ENCODE measurements around the gene CAMTA2.
A peak's percentile ranks its signal among the peaks of the same experiment; 100 is the strongest.

CAMTA2 gene

DNA sequence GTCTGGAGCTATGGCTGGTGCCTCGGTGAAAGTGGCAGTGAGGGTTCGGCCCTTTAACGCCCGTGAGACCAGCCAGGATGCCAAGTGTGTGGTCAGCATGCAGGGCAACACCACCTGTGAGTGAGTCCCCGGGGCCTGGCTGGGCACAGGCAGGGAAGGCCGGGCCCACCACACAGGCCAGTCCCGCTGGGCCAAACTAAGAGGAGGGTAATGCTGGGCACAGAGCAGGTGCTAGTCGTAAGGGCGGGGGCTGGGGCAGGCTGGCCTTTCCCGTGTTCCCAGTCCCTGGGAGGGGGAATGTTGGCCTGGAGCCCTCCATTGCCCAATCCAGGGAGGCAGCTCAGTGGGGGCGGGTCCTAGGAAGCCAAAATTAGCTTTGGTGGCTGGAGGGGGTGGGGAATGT, 12.8 kb upstream of the CAMTA2 start:
- DNase-seq: no peak

DNA sequence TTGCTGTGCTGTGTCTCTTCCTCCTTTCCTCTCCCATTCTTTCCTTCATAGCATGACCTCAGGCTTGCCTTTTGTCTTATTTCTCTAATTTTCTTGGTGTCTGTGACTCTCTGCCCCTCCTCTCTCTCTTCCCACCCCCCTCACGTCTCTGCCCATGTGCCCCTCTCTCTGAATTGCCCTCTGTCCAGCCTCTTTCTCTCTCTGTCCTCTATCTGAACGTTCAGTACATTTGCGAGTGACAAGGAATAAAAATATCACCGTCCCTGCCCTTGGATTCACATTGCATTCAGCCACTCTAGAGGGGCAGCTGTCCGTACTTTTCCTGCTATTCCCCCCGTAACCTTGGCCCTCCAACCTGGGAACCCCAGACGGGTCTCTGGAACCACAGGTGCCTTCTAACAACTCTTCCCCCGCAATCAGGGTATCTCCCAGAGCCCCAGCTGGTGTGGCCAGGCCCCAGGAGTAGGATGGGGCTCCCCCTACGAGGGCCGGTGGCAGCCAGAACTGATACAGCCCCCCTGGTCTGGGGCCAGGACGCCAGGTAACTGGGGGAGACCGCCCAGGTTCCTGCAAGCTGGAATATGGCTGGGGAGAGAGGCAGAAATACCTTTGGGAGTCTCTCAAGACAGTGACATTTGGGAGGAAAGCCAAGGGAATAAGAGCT, 12.1 kb upstream of the CAMTA2 start:
- no peak for DNase-seq

DNA sequence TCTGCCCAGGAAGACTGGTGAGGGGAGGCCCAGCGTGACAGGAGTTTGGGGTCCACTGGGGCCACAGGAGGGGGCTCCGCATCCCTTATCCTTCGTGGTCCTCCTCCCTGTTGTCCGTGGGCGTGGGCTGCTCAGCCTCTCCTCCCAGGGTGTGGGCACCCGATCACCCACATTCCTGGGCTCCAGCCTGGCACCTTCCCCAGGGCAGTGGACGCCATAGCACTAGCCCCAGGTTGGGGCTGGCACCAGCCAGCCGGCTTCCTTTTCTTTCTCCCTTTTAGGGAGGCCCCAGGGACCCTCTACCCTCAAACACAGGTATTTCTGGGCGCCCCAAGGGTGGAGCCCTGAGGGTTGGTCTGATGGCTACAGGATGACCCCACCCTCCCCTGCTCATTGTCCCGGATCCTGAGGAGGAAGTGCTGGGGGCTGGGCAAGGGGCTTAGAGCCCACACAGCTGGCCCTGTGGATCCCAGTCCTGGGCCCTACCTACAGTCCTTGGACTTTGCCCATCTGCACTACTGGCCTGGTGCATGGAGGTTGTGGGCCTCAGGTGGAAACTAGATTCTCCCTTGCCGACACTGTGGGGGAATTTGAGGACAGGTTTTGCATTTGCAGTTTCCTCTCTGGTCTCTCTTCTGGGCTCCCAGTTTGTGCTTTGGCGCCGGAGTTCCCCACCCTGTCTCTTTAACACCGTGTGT, 11.4 kb upstream of the CAMTA2 start:
- DNase-seq: no peak

DNA sequence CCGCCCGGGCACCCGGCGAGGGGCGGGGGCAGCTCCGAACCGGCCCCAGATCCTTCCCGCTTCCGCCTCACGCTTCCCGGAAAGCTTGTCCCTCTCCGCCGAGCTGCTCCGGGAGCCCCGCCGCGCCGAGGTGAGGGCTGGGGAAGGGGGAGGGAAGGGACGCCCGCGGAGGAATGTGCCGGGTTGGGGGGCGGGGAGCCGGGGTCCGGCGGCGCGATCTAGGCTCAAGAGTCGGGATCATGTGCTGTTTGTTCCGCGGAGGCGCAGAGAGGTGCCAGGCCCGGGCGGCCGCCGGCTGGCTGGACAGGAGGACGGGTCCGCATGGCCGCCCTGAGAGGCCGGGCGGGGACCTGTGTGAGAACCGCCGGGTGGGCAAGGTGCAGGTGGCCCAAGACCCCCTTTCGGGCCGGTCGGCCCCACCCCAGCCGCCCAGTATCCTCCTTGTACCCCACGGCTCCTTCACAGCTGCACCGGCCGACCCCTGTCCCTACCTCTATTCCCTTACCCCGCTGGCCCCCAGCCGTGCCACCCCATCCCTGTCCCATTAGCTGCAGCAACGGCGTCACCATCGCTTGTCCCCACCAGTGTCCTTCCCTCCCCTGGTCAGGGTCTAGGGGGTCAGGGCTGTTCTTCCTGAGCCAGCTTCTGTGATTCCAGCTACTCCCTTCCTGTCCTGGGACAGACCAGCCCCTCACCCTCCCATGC, 10.7 kb upstream of the CAMTA2 start:
- no peak for DNase-seq

DNA sequence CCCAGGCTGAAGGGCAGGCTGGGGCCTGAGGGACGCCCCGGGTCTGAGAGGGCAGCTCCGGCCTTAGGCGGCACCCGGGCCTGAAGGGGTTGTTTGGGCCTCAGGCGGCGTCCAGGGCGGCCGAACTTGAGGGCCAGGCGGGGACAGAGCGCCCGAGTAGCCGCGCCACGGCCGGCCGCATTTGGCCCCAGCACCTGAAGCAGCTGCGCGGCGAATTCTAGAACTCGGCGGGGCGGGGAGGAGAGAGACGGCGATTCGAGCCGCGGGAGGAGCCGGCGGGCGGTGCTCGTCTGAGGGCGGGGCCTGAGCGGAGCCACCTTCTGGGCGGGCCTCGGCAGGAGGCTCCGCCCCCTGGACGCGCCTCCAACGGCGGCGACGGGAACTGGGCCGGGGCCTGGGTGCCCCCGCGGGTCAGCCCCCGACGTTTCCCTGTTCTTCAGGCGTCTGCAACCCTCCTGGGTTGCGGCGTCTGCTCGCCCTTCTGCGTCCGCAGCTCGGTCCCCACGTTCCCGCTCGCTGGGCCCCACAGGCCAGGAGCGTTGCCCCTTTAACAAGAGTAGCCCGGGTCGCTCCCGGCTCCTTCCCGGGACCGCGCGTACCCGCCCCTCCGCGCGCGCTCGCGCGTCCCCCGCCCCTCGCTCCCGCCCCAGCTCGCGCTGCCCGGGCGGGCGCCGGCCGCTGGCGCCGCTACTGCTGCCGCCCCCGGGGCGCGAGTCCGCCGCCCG, 10.0 kb upstream of the CAMTA2 start, which contains the start of the genes INCA1 and KIF1C:
TSS of gene INCA1 (minus strand) at position 221 of the 725 bp plus-strand sequence. CDS start 3,085 bp downstream, outside the sequence.
TSS of gene KIF1C (plus strand) at position 649 of the 725 bp plus-strand sequence. CDS start 2,297 bp downstream, outside the sequence.
- DNase-seq: peak; percentile 42

DNA sequence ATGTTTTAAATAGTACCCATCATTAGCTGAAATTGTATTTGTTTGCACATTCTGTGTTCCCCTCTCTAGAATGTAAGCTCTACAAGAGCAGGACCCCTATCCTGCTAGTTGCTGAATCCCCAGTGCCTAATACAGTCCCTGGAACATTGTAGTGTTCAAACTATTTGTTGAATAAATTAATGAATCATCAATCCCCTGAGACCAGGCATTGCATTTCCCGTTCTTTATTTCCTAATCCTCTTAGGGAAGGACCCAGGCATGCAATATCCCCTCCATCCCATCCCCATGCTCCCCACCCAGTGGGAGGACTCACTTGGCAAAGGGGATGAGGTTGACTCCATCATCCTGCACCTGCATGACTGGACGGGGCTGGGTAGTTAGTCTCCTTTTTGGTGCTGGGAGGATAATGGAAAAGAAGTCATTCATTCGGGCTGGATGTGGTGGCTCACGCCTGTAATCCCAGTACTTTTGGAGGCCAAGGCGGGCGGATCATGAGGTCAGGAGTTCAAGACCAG, 6.7 kb upstream of the CAMTA2 start:
- DNase-seq: no peak

DNA sequence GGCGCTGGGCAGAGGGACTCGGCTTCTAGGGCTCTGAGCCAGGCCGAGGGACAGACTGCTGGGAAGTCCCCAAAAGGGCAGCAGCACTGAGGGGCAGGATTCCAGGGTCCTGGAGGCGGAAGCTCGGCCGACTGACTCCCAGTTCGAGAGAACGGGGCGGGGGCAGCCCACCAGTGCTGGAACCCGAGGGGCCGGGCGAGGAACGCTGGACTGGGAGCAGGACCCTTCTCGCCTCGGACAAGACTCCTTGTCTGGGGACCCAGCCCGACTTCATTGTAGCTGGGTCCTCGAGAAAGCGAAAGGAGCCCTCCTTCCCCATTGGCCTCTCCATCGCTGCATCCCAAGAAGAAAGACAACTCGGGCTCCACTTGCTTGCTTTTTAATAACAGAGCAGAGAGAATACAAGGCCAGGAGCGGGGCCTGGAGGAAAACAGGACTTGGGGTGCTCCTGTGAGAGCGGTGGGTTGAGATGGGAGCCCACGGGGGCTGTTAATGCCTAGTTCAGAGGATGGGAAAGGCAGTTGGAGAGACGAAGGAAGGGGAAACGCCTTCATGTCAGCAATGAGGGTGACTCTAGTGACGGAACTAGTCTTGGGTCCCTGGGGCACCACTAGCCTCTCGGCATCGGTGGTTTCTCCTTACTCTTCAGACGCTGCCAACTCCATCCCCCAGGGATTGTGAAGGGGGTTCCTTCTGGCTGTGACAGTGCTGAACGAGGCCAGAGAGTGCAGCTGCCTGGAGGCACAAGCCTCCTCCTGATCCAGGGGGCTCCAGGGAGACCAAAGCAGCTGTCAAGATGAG, 492 bp upstream of the CAMTA2 start:
- no peak for DNase-seq

DNA sequence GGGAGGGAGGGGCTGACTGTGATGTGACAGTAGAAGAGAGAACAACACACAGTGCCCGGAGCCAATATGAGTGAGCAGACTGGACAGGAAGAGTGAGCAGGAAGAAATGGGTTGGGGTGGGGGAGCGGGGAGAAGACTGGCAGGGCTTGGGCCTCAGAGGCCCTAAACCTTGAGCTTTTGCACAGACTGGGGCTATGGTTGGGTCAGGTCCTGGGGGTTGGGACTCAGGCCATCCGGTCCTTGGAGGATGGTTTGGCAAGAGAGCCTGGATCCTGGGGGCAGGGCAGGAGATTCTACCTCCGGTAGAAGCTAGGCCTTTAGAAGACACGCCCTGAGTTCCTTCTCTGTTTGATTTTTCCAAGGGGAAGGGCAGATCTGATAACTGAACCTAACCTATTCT, 1.1 kb downstream of the CAMTA2 start:
- no peak for DNase-seq

DNA sequence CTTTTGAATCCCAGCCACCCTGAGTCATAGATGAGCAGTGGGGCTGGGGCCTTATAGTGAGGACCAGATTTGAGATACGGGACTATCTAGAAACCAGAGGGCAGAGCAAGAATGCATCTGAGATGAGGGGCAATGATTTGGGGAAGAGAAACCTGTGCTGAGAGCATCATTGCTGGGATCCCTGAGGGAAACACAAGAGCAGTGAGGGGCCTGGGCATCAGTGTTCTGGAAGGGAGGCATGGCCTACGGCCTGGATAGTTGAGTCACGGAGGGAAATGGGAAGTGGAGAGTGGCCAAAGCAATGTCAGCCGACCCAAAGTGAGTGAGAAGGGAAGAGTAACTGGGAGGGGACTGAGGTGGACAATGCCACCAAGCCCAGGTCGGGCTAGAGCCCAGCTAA, 5.2 kb downstream of the CAMTA2 start:
- no peak for DNase-seq

DNA sequence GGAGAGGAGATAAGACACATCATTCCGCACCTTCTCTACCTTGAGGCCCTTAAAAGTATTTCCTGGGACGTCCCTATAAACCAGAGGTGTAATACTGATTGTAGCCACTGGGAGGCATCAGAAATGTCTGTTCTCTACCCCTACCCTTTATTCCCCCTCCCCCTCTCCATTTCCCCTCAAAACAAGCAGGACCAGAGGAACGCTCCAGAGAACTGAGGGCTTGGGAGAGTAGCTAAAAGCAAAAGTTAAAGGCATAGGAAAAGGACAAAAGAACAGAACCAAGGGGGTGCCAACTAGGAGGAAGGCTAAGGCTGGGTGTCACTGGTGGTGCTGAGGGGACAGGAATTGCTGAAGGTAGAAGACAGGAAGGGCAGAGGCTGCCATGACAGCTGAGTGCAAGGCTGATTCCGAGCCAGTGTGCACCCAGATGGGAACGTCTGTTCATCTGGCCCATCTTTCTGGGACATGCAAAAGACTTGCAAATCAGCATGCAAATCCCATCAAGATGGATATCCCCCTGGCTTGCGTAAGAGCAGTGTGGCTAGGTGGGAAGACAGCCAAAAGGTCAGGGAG, 6.7 kb downstream of the CAMTA2 start:
- no peak for DNase-seq

DNA sequence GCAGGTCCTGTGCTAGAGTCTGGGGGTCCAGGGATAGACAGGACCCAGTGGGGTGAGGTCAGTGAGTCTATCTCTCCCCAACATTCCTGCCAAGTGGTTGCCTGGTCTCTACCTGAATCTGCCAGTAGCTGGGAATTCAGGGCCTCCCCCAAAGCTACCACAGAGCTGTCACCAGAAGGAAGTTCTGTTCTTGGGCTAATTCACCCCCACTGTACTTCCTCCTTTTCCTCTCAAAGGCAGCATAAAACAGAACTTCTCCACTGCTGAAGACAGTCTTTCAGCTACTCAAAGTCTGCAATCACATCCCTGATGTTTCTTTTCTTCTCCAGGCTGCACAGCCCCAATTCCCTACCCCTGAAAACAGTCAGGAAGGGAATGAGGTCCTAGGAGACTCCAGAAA, 8.7 kb downstream of the CAMTA2 start:
- no peak for DNase-seq

DNA sequence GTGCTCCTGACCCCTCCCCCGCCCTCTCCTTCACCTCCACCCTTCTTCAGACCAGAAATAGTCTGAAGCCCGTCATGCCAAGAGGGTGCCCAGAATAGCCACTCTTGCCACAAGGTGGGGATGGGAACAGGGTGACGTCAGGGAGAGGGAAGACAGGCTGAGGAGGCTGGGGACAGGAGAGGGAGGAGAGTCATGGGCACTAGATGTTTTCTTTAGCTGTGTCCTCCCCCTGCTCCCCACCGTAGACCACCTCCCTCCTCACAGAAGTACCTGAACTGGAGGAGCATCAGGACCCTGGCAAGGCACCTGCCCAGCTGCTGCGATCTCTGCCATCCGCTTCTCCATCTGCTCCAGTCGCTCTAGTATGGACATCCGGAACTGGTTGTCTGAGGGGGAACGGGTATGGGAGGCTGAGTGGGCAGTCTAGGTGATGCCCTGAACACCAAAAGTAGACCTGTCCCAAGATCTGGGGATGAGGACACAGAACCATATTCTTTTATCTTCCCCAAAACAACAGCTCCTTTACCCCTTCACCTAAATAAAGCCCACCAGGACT, 13.3 kb downstream of the CAMTA2 start:
- DNase-seq: no peak

DNA sequence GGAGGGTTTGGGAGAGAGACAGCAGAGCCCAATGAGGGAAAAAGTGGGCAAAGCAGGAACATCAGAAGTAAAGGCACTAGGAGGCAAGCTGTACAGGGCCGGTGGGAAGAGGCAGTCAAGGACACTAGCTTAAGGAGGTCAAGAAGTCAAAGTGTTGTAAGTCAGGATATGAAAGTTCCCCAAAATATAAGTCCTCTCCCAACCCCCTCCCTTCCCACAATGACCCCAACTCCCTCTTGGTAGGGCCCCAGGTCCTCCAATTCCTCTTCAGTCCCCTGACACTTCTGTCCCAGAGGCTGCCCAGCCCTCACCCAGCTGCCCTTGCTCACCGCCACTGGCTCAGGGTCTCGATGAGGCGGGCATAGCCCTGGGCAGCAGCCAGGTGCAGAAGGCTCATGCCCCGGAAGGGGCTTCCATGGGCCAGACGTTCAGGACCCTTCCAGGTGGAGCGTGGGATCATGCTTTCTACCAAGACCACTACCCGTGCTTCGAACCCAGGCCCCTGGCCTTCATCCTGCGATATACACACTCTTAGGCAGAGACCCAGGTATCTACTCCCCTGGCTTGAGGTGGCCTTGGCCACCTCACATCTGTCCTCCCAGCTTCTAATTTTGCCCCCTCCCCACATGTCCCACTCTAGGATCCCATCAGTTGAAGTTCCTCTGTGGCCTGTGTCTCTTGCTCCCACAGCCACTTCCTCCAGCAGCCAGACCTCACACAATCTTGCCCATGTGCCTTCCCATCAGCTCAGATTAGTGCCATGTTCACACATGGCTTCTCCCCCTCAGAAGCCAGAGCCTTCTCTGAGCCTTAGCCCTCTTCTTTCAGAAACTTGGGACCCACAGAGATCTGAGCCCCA, 14.0 kb downstream of the CAMTA2 start:
- DNase-seq: no peak

DNA sequence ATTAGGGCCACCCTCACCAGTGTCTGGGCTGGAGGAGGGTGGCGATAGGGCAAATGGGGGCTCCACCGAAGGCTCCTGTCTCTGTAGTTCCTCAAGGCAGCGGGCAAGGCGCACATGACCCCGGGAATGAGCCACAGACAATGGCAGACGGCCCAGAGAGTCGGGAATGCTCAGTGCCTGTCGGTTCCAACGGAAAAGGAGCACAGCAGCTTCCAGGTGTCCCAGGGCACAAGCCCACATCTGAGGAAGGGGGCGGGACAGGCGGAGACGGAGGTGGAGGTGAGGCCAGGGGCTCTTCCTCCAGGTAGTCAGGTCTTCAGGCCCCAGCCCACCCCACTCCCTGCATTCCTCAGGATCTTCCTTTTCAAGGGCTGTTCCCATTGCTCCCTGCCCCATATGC, 14.7 kb downstream of the CAMTA2 start:
- DNase-seq: no peak

DNA sequence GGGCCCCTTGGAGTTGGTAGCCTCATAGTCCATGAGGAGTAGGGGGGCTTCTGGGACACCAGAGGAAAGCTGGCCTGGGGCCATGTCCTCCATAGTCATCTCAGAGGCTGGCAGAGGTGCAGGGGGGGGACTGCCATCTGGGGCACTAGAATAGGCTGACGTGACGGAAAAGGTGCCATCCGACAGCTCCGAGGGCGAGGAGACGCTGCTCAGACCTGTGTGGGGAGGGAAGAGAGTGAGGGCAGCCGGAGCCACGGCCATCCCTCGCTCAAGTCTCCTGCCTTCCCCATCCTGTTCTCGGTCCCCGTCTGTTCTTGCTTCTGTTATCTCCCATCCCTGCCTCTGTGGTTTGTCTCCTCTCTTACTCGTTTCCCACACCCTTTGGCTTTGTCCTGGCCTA, 15.2 kb downstream of the CAMTA2 start:
- no peak for DNase-seq

DNA sequence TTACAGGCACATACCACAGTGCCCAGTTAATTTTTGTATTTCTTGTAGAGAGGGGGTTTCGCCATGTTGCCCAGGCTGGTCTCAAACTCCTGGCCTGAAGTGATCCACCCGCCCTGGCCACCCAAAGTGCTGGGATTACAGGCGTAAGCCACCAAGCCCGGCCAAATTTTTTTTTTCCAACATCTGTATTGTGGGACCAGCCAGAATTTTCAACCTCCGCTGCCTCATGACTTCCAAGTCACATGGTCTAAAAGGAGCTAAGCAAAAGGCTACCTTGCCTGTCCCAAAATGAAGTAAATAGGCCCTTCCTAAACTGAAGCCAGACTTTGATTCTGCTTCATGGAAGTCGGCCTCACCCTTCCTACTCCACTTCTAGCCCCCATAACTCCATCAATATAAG, 15.6 kb downstream of the CAMTA2 start:
- no peak for DNase-seq

DNA sequence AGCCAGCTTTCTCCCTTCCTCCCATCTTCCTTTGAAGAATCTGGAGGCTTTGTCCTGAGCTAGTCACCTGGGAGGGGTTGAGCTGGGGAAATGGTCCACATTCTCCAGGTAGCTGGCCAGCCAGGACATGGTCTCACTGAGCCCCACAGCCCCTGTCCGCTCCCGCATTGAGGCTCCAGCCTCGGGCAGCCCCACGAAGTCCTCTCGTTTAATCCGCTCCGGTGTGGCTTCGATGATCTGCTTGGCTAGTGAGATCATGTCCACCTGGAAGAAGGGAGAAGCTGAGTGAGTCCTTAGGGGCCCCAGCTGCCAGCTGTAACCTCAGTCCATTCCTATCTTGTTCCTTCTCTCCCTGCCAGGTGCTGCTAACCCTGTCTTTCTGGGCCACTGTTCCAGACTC, 17.2 kb downstream of the CAMTA2 start:
- no peak for DNase-seq

DNA sequence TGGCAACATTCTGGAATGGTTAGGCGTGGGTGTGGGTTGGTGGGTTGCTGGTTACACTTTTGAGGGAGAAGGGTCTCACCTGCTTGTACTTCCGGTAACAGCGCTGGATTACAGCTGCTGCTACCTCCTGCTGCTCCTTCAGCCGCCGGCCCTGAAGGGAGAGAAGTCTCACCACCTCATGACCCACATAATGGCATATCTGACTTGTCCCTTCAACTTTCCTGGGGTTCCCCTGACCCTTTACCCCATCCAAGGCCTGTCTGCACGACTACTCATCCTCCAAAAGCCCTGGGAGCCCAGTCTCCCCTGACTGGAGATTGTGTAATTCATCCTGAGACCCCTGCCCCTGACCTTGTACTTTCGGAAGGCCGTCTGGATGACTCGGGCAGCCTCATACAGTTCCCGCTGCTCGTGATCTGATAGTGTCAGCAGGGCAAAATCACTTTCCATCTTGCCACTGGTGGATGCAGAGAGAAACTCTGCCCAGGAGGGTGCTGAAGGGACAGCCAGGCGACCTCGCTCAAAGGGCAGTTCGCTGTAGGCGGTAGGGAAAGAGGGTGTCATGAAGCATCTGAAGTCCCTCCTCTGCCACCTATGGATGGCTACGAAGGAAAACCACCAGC, 17.8 kb downstream of the CAMTA2 start:
- no peak for DNase-seq

DNA sequence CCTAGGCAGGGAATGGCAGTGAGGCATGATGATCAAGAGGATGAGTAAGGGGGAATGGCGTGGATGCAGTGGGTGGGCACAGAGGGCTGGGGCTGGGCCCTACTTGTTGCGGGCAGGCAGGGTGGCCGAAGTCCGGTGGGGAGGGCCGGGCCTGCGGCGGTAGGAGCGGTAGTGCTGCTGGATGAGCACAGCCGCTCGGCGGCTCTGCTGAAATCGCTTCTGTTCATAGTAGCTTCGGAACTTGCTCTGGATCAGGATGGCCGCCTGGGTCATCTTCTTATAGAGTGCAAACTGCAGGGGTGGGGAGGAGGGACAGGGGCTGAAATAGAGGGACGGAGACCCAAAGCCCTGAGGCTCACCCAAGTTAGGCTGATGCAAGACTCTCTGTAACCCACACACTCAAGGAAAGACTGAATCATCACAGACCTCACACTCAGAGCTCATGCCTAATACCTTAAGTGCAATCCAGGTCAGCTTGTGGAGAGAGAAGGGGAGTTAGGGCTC, 18.4 kb downstream of the CAMTA2 start:
- DNase-seq: no peak

Measured in DMS153 (cell line).